ENCODE results near the gene ROCK2.

The ROCK2 gene

GRCh38 chr2:11144738-11145079 lies 199.7 kb downstream of the ROCK2 start:
- DNase-seq = no peak
- TF ChIP-seq GATA1 (IDR thresholded peaks at IDR 0.05; ENCODE audit: low read depth, low read length) (no peak), POLR2A (IDR thresholded peaks at IDR 0.05; ENCODE audit: low read length) (no peak)

GRCh38 chr2:11144077-11144737 lies 200.2 kb downstream of the ROCK2 start:
- TF ChIP-seq POLR2A (IDR thresholded peaks at IDR 0.05; ENCODE audit: low read length) = no peak
- DNase-seq = no peak

- TF ChIP-seq POLR2A (IDR thresholded peaks at IDR 0.05; ENCODE audit: low read length) (no peak), GATA1 (IDR thresholded peaks at IDR 0.05; ENCODE audit: low read depth, low read length) (no peak)
Measured at GRCh38 chr2:11142987-11143386, 201.4 kb downstream of the ROCK2 start.

GRCh38 chr2:11142330-11142729 lies 202.1 kb downstream of the ROCK2 start:
- no peak for DNase-seq
- TF ChIP-seq POLR2A (IDR thresholded peaks at IDR 0.05; ENCODE audit: low read length) (no peak), GATA1 (IDR thresholded peaks at IDR 0.05; ENCODE audit: low read depth, low read length) (no peak)

More at GRCh38 chr2:11142987-11143386, 201.4 kb downstream of the ROCK2 start:
- DNase-seq = no peak

GRCh38 chr2:11141319-11141718 lies 203.1 kb downstream of the ROCK2 start:
- TF ChIP-seq POLR2A (IDR thresholded peaks at IDR 0.05; ENCODE audit: low read length) (no peak), GATA1 (IDR thresholded peaks at IDR 0.05; ENCODE audit: low read depth, low read length) (no peak)
- DNase-seq = no peak

GRCh38 chr2:11140492-11140891 lies 203.9 kb downstream of the ROCK2 start:
- DNase-seq = no peak
- TF ChIP-seq GATA1 (IDR thresholded peaks at IDR 0.05; ENCODE audit: low read depth, low read length) (no peak), POLR2A (IDR thresholded peaks at IDR 0.05; ENCODE audit: low read length) (no peak)

GRCh38 chr2:11134349-11134748 lies 210.1 kb downstream of the ROCK2 start:
- DNase-seq = no peak
- TF ChIP-seq POLR2A (IDR thresholded peaks at IDR 0.05; ENCODE audit: low read length) = no peak
- no peak for TF ChIP-seq GATA1 (IDR thresholded peaks at IDR 0.05; ENCODE audit: low read depth, low read length)

- TF ChIP-seq POLR2A (IDR thresholded peaks at IDR 0.05; ENCODE audit: low read length) (no peak), GATA1 (IDR thresholded peaks at IDR 0.05; ENCODE audit: low read depth, low read length) (no peak)
- DNase-seq = no peak
Measured at GRCh38 chr2:11133936-11134320, 210.5 kb downstream of the ROCK2 start.

- no peak for TF ChIP-seq POLR2A (IDR thresholded peaks at IDR 0.05; ENCODE audit: low read length)
- no peak for TF ChIP-seq GATA1 (IDR thresholded peaks at IDR 0.05; ENCODE audit: low read depth, low read length)
- DNase-seq = no peak
Measured at GRCh38 chr2:11133238-11133935, 211.0 kb downstream of the ROCK2 start.

- no peak for TF ChIP-seq POLR2A (IDR thresholded peaks at IDR 0.05; ENCODE audit: low read length)
- DNase-seq = no peak
Measured at GRCh38 chr2:11132036-11132671, 212.3 kb downstream of the ROCK2 start.

GRCh38 chr2:11131166-11131920 lies 213.1 kb downstream of the ROCK2 start:
- TF ChIP-seq GATA1 (IDR thresholded peaks at IDR 0.05; ENCODE audit: low read depth, low read length) (no peak), POLR2A (IDR thresholded peaks at IDR 0.05; ENCODE audit: low read length) (no peak)
- DNase-seq = no peak
